ENCODE results near the gene MR1. TPM values are rescaled to one million over a fixed set of nuclear protein-coding genes. Genes with fewer than 3 reads are reported as not detected.
A peak's percentile ranks its signal among the peaks of the same experiment; 100 is the strongest.

Gene MR1
- total RNA-seq, 4 donors from 2014 or later: 1.6 to 3.5 (median 3.0) TPM

- Histone ChIP-seq H3K27ac (peak overlapping the region; percentile 79 to 95 (median 88)), H3K4me3 (peak overlapping the region; percentile 70 to 100 (median 79)), H3K27me3 (no peaks in the 10 kb centered on the region), H3K4me1 (peaks cover 28 to 39% of the 10 kb centered on the region in 2 donors), H3K36me3 (no peaks in the 10 kb centered on the region), H3K9me3 (no peaks in the 10 kb centered on the region)
- in situ Hi-C loops (cut with MboI; ENCODE audit: low sequenced_read_pairs in 4 of 4) (no loop called here), intact Hi-C loops (cut with DNase I; ENCODE audit: low total_unique reads) (no loop called here)
- DNase-seq (peak in 1 of 2 donors; percentile 45), ATAC-seq (peak; percentile 34 to 39)
- no peak for TF ChIP-seq CTCF (IDR thresholded peaks at IDR 0.05 in 4 of 5, conservative IDR thresholded peaks at IDR 0.05 in 1 of 5)
- no peak for TF ChIP-seq POLR2A (IDR thresholded peaks at IDR 0.05)
These were observed 70.4 kb downstream of the MR1 start for GRCh38 chr1:181104042-181104789.

- H3K27me3 ChIP-seq: no peaks in the 10 kb centered on the region
- DNase-seq (no peak), ATAC-seq (no peak)
- TF ChIP-seq CTCF (IDR thresholded peaks at IDR 0.05 in 4 of 5, conservative IDR thresholded peaks at IDR 0.05 in 1 of 5) (peak in 3 of 5 experiments; percentile 24 to 45 (median 31)), POLR2A (IDR thresholded peaks at IDR 0.05) (no peak)
- H3K4me1 ChIP-seq: peaks cover 23 to 35% of the 10 kb centered on the region in 2 donors
- intact Hi-C loops (cut with DNase I; ENCODE audit: low total_unique reads) (loop anchor here (1.0 kb wide), 1 partner anchor 16 kb away; the partner anchor contains the start of gene IER5), in situ Hi-C loops (cut with MboI; ENCODE audit: low sequenced_read_pairs in 4 of 4) (no loop called here)
- no peaks in the 10 kb centered on the region for H3K9me3 ChIP-seq
- H3K36me3 ChIP-seq: no peaks in the 10 kb centered on the region
- peak overlapping the region; percentile 79 to 95 (median 88) for H3K27ac ChIP-seq
- H3K4me3 ChIP-seq: peak overlapping the region; percentile 70 to 100 (median 79)
These were observed 71.0 kb downstream of the MR1 start for GRCh38 chr1:181104790-181105133.

- Histone ChIP-seq H3K4me1 (peaks cover 22 to 35% of the 10 kb centered on the region in 2 donors), H3K27ac (peak overlapping the region; percentile 79 to 95 (median 88)), H3K27me3 (no peaks in the 10 kb centered on the region), H3K9me3 (no peaks in the 10 kb centered on the region), H3K36me3 (no peaks in the 10 kb centered on the region), H3K4me3 (peak overlapping the region; percentile 70 to 100 (median 79))
- TF ChIP-seq CTCF (IDR thresholded peaks at IDR 0.05 in 4 of 5, conservative IDR thresholded peaks at IDR 0.05 in 1 of 5) (no peak), POLR2A (IDR thresholded peaks at IDR 0.05) (peak; percentile 79 to 80)
- DNase-seq (peak; percentile 92 to 95), ATAC-seq (peak; percentile 79 to 84)
- in situ Hi-C loops (cut with MboI; ENCODE audit: low sequenced_read_pairs in 4 of 4): no loop called here
- intact Hi-C loops (cut with DNase I; ENCODE audit: low total_unique reads): loop anchor here (1.0 kb wide), 1 partner anchor 17 kb away; the partner anchor contains the start of gene IER5
These were observed 71.6 kb downstream of the MR1 start for GRCh38 chr1:181105134-181106021.

GRCh38 chr1:181106022-181106312 is 72.2 kb downstream of the MR1 start:
- in situ Hi-C loops (cut with MboI; ENCODE audit: low sequenced_read_pairs in 4 of 4): no loop called here
- TF ChIP-seq CTCF (IDR thresholded peaks at IDR 0.05 in 4 of 5, conservative IDR thresholded peaks at IDR 0.05 in 1 of 5) (no peak), POLR2A (IDR thresholded peaks at IDR 0.05) (no peak)
- intact Hi-C loops (cut with DNase I; ENCODE audit: low total_unique reads): no loop called here
- no peaks in the 10 kb centered on the region for H3K9me3 ChIP-seq
- H3K4me3 ChIP-seq: peak overlapping the region; percentile 57 to 70 (median 68)
- H3K4me1 ChIP-seq: peaks cover 23 to 38% of the 10 kb centered on the region in 2 donors
- DNase-seq: no peak
- ATAC-seq: no peak
- H3K36me3 ChIP-seq: no peaks in the 10 kb centered on the region
- H3K27me3 ChIP-seq: no peaks in the 10 kb centered on the region
- H3K27ac ChIP-seq: peak overlapping the region; percentile 69 to 92 (median 78)

All from gastrocnemius medialis (tissue), 4 donors.